Effector memory CD4-positive, alpha-beta T cell (primary cell): ENCODE measurements around the gene CDH4.

Experiments
- DNase-seq, 3 donors: peaks; one replicate each; pipeline ENCODE4 v3.0.0-alpha.2; 2020
- H3K27ac ChIP-seq: 2 replicates; pipeline ENCODE4 v1.7.0; 2013; ENCODE audit warnings: mild to moderate bottlenecking, low read length, moderate library complexity; ENCODE audit not compliant: insufficient read depth, poor library complexity, severe bottlenecking
- H3K27me3 ChIP-seq: replicated peaks from 2 replicates; pipeline ENCODE4 v1.7.0; 2013; ENCODE audit warnings: mild to moderate bottlenecking, low read length; ENCODE audit not compliant: insufficient read depth, control insufficient read depth, poor library complexity, severe bottlenecking
- H3K36me3 ChIP-seq: 2 replicates; pipeline ENCODE4 v1.7.0; 2013; ENCODE audit warnings: mild to moderate bottlenecking, low read length, moderate library complexity; ENCODE audit not compliant: control insufficient read depth, insufficient read depth
- H3K4me1 ChIP-seq: 2 replicates; pipeline ENCODE4 v1.7.0; 2013; ENCODE audit warnings: low read length, mild to moderate bottlenecking; ENCODE audit not compliant: control insufficient read depth, insufficient read depth, poor library complexity, severe bottlenecking
- H3K4me3 ChIP-seq: 2 replicates; pipeline ENCODE4 v1.7.0; 2013; ENCODE audit warnings: low read length, low read depth, mild to moderate bottlenecking; ENCODE audit not compliant: insufficient read depth, poor library complexity, severe bottlenecking
- H3K9me3 ChIP-seq: 2 replicates; pipeline ENCODE4 v1.7.0; 2013; ENCODE audit warnings: mild to moderate bottlenecking, low read length, moderate library complexity; ENCODE audit not compliant: control insufficient read depth

The CDH4 gene

GRCh38 chr20:61762167-61762710, 510.2 kb downstream of the CDH4 start:
- Histone ChIP-seq H3K27me3 (no peaks in the 10 kb centered on the region), H3K4me3 (no peak overlapping the region), H3K27ac (no peak overlapping the region), H3K9me3 (no peaks in the 10 kb centered on the region), H3K4me1 (no peaks in the 10 kb centered on the region), H3K36me3 (no peaks in the 10 kb centered on the region)
- no peak for DNase-seq

- Histone ChIP-seq H3K4me3 (no peak overlapping the region), H3K27me3 (no peaks in the 10 kb centered on the region), H3K27ac (no peak overlapping the region), H3K9me3 (no peaks in the 10 kb centered on the region), H3K36me3 (no peaks in the 10 kb centered on the region), H3K4me1 (no peaks in the 10 kb centered on the region)
- DNase-seq, result no peak
Observed at GRCh38 chr20:61762886-61763739, 511.1 kb downstream of the CDH4 start.

- Histone ChIP-seq H3K36me3 (no peaks in the 10 kb centered on the region), H3K27me3 (no peaks in the 10 kb centered on the region), H3K4me1 (no peaks in the 10 kb centered on the region), H3K27ac (no peak overlapping the region), H3K4me3 (no peak overlapping the region), H3K9me3 (no peaks in the 10 kb centered on the region)
- no peak for DNase-seq
Observed at GRCh38 chr20:61763740-61764400, 511.8 kb downstream of the CDH4 start.

GRCh38 chr20:61764471-61765025, 512.5 kb downstream of the CDH4 start:
- Histone ChIP-seq H3K27ac (no peak overlapping the region), H3K9me3 (no peaks in the 10 kb centered on the region), H3K36me3 (no peaks in the 10 kb centered on the region), H3K4me3 (no peak overlapping the region), H3K27me3 (no peaks in the 10 kb centered on the region), H3K4me1 (no peaks in the 10 kb centered on the region)
- no peak for DNase-seq

- Histone ChIP-seq H3K4me3 (no peak overlapping the region), H3K27ac (no peak overlapping the region), H3K27me3 (no peaks in the 10 kb centered on the region), H3K36me3 (no peaks in the 10 kb centered on the region), H3K4me1 (no peaks in the 10 kb centered on the region), H3K9me3 (no peaks in the 10 kb centered on the region)
- no peak for DNase-seq
Observed at GRCh38 chr20:61765081-61765870, 513.2 kb downstream of the CDH4 start.

GRCh38 chr20:61765871-61766654, 514.0 kb downstream of the CDH4 start:
- H3K4me3 ChIP-seq, result no peak overlapping the region

GRCh38 chr20:61766921-61767610, 515.0 kb downstream of the CDH4 start:
- no peak for DNase-seq
- Histone ChIP-seq H3K36me3 (no peaks in the 10 kb centered on the region), H3K9me3 (no peaks in the 10 kb centered on the region), H3K4me1 (no peaks in the 10 kb centered on the region), H3K27ac (no peak overlapping the region), H3K27me3 (no peaks in the 10 kb centered on the region), H3K4me3 (no peak overlapping the region)

More at GRCh38 chr20:61765871-61766654, 514.0 kb downstream of the CDH4 start:
- Histone ChIP-seq H3K36me3 (no peaks in the 10 kb centered on the region), H3K9me3 (no peaks in the 10 kb centered on the region), H3K27ac (no peak overlapping the region), H3K4me1 (no peaks in the 10 kb centered on the region), H3K27me3 (no peaks in the 10 kb centered on the region)
- no peak for DNase-seq

GRCh38 chr20:61767761-61768494, 515.9 kb downstream of the CDH4 start:
- H3K27me3 ChIP-seq, result no peaks in the 10 kb centered on the region
- H3K4me1 ChIP-seq, result no peaks in the 10 kb centered on the region
- no peak for DNase-seq
- no peaks in the 10 kb centered on the region for H3K36me3 ChIP-seq
- H3K4me3 ChIP-seq, result no peak overlapping the region
- H3K27ac ChIP-seq, result no peak overlapping the region
- no peaks in the 10 kb centered on the region for H3K9me3 ChIP-seq
